Activated T-cell treated with anti-CD3 and anti-CD28 coated beads, Interleukin-2, amount 50 U/mL, for 24 hours (primary cell): ENCODE data around the gene LDLRAD4.
A peak's percentile ranks its signal among the peaks of the same experiment; 100 is the strongest.

ENCODE experiments used
- DNase-seq: peaks from one replicate; pipeline ENCODE4 v3.0.0-alpha.2; 2020
- H3K27ac Mint-ChIP-seq: 2 replicates; pipeline ENCODE4 v1.8.0; 2020; ENCODE audit warnings: mild to moderate bottlenecking, mixed read lengths
- H3K27me3 Mint-ChIP-seq: 2 replicates; pipeline ENCODE4 v1.8.0; 2020; ENCODE audit warnings: mixed read lengths
- H3K36me3 Mint-ChIP-seq: 2 replicates; pipeline ENCODE4 v1.8.0; 2020; ENCODE audit warnings: low read depth, mixed read lengths
- H3K4me1 Mint-ChIP-seq: 2 replicates; pipeline ENCODE4 v1.8.0; 2020; ENCODE audit warnings: low read depth, mixed read lengths
- H3K4me3 Mint-ChIP-seq: 2 replicates; pipeline ENCODE4 v1.8.0; 2020; ENCODE audit warnings: mild to moderate bottlenecking, moderate library complexity, mixed read lengths
- H3K9me3 Mint-ChIP-seq: 2 replicates; pipeline ENCODE4 v1.8.0; 2020; ENCODE audit warnings: mixed read lengths

LDLRAD4 gene

DNA sequence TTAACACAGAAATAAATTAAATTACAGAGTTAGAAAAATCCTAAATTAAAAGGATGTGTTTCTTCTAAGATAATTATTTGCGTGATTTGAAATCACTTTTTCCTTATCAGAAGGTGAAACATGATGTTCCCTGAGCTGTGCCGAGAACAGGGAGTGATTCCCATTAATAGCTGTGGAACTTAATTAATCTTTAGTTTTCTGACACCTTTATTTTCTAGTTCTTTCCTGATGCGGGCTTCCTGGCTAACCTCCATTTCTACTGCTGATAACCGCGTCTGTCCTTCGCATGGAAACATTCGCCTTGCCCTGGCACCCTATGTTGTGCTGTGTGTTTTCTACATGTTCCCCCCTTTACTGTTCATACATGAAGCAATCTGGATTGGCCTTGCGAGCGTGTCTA, 334.9 kb downstream of the LDLRAD4 start:
- H3K36me3 Mint-ChIP-seq = no peaks in the 10 kb centered on the region
- no peak for DNase-seq
- H3K9me3 Mint-ChIP-seq = no peaks in the 10 kb centered on the region
- no peak overlapping the region for H3K4me3 Mint-ChIP-seq
- peaks cover 27% of the 10 kb centered on the region for H3K4me1 Mint-ChIP-seq
- H3K27me3 Mint-ChIP-seq = no peaks in the 10 kb centered on the region
- H3K27ac Mint-ChIP-seq = no peak overlapping the region

DNA sequence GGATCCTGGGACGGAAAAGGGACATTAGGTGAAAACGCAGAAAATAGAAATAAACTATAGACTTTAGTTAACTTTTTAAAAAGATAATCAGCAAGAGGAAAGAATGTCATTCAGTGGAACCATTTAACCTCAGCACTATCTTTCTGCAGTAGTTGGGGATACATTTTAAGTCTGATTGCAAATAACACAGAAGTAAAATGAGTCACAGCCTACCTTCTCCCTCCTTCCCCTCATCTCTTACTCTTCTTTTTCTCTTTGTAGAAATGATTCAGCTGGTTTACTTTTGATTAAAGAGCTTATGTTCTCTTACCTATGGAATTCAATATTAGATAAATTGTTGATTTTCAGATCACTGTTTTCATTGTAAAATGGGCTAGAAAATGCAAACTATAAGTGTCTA, 336.6 kb downstream of the LDLRAD4 start:
- H3K4me3 Mint-ChIP-seq = no peak overlapping the region
- no peak for DNase-seq
- peaks cover 32% of the 10 kb centered on the region for H3K4me1 Mint-ChIP-seq
- H3K27ac Mint-ChIP-seq = peak overlapping the region; percentile 23
- H3K36me3 Mint-ChIP-seq = no peaks in the 10 kb centered on the region
- no peaks in the 10 kb centered on the region for H3K27me3 Mint-ChIP-seq
- H3K9me3 Mint-ChIP-seq = no peaks in the 10 kb centered on the region

DNA sequence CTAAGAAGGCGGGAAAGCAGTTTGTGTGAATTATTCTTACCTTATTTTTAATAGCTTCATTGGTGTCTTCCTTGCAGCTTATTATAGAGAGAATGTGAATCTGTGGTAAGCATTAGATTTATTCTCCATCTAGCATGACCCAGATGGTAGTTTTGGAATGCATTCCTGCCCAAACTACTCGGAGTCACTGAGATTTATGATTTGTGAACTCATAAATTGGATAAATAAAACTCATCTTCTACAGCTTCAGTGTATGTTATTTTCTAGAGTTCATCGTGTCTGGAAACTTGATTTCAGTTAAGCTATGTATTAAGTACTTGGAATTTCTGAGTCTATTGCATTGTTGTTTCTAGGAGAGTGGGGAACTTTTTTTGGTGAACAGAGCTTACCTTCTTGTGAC, 337.3 kb downstream of the LDLRAD4 start:
- H3K27ac Mint-ChIP-seq = no peak overlapping the region
- H3K9me3 Mint-ChIP-seq = no peaks in the 10 kb centered on the region
- H3K4me1 Mint-ChIP-seq = peaks cover 37% of the 10 kb centered on the region
- no peaks in the 10 kb centered on the region for H3K27me3 Mint-ChIP-seq
- no peak overlapping the region for H3K4me3 Mint-ChIP-seq
- DNase-seq = no peak
- H3K36me3 Mint-ChIP-seq = peaks cover 2% of the 10 kb centered on the region

DNA sequence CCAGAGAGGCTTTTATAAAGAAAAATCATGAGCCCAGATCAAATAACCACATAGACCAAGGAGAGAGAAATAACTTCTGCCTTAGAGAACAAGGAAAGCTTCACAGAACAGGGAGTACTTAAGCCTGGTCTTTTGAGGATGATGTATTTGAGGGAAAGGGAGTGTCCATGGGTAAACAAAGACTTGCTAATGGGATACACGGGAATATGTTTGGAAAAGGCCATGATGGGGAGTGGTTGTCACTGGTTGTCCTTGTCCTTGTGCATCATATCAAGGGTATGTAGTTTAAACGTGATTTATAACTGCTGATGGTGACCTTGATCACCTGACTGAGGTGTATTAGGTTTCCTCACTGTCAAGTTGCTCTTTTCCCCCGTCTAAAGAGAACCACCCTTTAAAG, 337.9 kb downstream of the LDLRAD4 start:
- Mint-ChIP-seq H3K27ac (no peak overlapping the region), H3K36me3 (peaks cover 3% of the 10 kb centered on the region), H3K9me3 (no peaks in the 10 kb centered on the region), H3K4me1 (peaks cover 43% of the 10 kb centered on the region), H3K27me3 (no peaks in the 10 kb centered on the region), H3K4me3 (no peak overlapping the region)
- no peak for DNase-seq

- no peaks in the 10 kb centered on the region for H3K27me3 Mint-ChIP-seq
- peak overlapping the region; percentile 83 for H3K27ac Mint-ChIP-seq
- no peak overlapping the region for H3K4me3 Mint-ChIP-seq
- peaks cover 59% of the 10 kb centered on the region for H3K4me1 Mint-ChIP-seq
- peak; percentile 65 for DNase-seq
- H3K36me3 Mint-ChIP-seq = peaks cover 3% of the 10 kb centered on the region
- H3K9me3 Mint-ChIP-seq = no peaks in the 10 kb centered on the region
Observed at GRCh38 chr18:13558124-13558523, 339.6 kb downstream of the LDLRAD4 start.

DNA sequence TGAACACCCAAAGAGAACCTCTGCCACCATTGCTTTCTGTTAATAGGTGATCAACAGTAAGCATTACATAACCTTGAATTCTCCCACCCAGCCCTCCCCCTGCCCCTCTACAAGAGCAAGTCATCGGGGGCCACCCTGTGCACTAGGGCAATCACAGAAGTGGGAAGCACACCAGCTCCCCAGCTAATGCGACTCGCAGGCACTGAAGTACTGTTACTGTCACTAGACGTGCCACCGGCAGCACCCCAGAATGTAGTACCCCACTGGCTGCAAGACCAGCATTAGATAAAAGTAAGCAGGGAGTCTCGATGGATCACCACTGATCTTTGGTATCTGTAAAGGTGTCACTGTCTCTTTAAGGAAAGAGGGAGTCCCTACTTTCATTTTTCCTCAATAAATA, 340.2 kb downstream of the LDLRAD4 start:
- Mint-ChIP-seq H3K27me3 (no peaks in the 10 kb centered on the region), H3K4me1 (peaks cover 63% of the 10 kb centered on the region), H3K4me3 (no peak overlapping the region), H3K9me3 (no peaks in the 10 kb centered on the region), H3K36me3 (peaks cover 3% of the 10 kb centered on the region), H3K27ac (no peak overlapping the region)
- DNase-seq = no peak

DNA sequence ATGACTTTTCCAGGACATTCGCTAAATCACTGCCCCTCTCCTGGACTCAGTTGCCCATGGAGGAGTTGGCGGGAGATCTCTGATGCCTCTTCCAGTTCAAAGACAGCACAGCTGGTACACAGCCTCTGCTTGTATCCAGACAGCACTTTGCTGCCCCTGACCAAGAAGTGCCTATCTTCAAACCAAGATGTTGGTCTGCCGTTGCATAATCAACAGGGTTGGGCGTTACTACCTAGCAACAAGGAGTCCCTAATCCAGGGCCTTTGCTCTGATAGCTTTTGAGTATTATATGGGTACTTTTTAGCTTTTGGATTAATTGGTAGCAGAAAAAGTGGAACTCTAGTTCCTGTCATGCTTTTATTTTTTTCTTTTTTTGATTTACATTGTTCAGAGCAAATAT, 341.2 kb downstream of the LDLRAD4 start:
- no peak for DNase-seq

DNA sequence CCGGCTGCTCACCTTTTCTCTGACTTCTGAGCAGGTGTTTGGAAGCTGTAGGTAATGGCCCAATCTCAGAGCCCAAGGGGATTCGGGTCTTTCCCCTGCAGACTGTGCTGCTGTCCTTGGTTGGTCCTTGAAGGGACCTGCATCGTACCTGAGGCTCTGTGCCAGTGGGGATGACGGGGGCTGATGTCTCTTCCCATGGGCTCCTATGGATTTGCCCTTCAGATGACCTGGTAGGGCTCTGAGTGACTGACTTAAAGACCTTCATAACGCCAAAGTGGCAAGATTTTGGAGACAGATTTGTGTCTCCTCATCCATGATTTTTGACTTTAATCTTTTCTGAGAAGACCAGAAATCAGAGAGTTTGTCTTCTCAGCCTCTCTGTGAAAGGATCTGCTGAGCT, 341.7 kb downstream of the LDLRAD4 start:
- Mint-ChIP-seq H3K27ac (no peak overlapping the region), H3K9me3 (no peaks in the 10 kb centered on the region), H3K27me3 (no peaks in the 10 kb centered on the region)

More for the DNA sequence above, 341.2 kb downstream of the LDLRAD4 start:
- H3K4me1 Mint-ChIP-seq = peaks cover 70% of the 10 kb centered on the region
- H3K36me3 Mint-ChIP-seq = peaks cover 6% of the 10 kb centered on the region
- no peak overlapping the region for H3K27ac Mint-ChIP-seq
- no peaks in the 10 kb centered on the region for H3K9me3 Mint-ChIP-seq
- H3K27me3 Mint-ChIP-seq = no peaks in the 10 kb centered on the region
- no peak overlapping the region for H3K4me3 Mint-ChIP-seq

GRCh38 chr18:13562494-13563029, 344.0 kb downstream of the LDLRAD4 start:
- Mint-ChIP-seq H3K9me3 (no peaks in the 10 kb centered on the region), H3K36me3 (peaks cover 11% of the 10 kb centered on the region), H3K27me3 (no peaks in the 10 kb centered on the region), H3K27ac (peak overlapping the region; percentile 97), H3K4me3 (peak overlapping the region; percentile 72), H3K4me1 (peaks cover 83% of the 10 kb centered on the region)
- peak; percentile 87 for DNase-seq

More for the DNA sequence above, 341.7 kb downstream of the LDLRAD4 start:
- Mint-ChIP-seq H3K4me3 (no peak overlapping the region), H3K36me3 (peaks cover 8% of the 10 kb centered on the region), H3K4me1 (peaks cover 69% of the 10 kb centered on the region)
- no peak for DNase-seq

- Mint-ChIP-seq H3K9me3 (no peaks in the 10 kb centered on the region), H3K4me3 (no peak overlapping the region), H3K27me3 (no peaks in the 10 kb centered on the region), H3K4me1 (peaks cover 86% of the 10 kb centered on the region), H3K27ac (peak overlapping the region; percentile 97), H3K36me3 (peaks cover 11% of the 10 kb centered on the region)
- DNase-seq = no peak
Observed at GRCh38 chr18:13563390-13563805, 344.8 kb downstream of the LDLRAD4 start.

DNA sequence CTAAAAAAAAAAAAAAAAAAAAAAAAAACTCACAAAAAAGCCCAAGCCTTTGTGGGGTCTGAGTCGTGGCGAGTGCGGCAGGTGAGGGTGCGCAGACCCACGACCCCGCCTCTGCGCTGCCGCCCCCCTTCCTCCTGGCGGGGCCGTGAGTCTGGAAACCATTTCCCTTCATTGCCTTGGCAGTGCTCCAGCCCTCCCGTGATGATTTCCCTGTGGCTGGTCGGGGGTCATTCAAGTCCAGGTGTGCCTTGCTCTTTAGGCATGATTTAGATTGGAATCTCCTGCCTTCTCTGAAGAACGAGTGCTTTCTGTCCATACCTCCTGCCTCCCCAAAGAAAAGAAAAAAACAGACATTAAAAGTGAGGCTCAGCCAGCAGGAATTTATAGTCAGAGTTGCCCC, 346.0 kb downstream of the LDLRAD4 start:
- Mint-ChIP-seq H3K4me1 (peaks cover 89% of the 10 kb centered on the region), H3K27ac (peak overlapping the region; percentile 82), H3K27me3 (no peaks in the 10 kb centered on the region), H3K9me3 (no peaks in the 10 kb centered on the region), H3K36me3 (peaks cover 11% of the 10 kb centered on the region), H3K4me3 (no peak overlapping the region)
- no peak for DNase-seq

GRCh38 chr18:13565228-13565627, 346.7 kb downstream of the LDLRAD4 start:
- Mint-ChIP-seq H3K27ac (peak overlapping the region; percentile 97), H3K27me3 (no peaks in the 10 kb centered on the region), H3K4me3 (no peak overlapping the region), H3K9me3 (no peaks in the 10 kb centered on the region), H3K36me3 (peaks cover 11% of the 10 kb centered on the region), H3K4me1 (peaks cover 91% of the 10 kb centered on the region)
- no peak for DNase-seq

- H3K27ac Mint-ChIP-seq = peak overlapping the region; percentile 97
- peak; percentile 57 for DNase-seq
- peak overlapping the region; percentile 68 for H3K4me3 Mint-ChIP-seq
- no peaks in the 10 kb centered on the region for H3K9me3 Mint-ChIP-seq
- peaks cover 8% of the 10 kb centered on the region for H3K36me3 Mint-ChIP-seq
- no peaks in the 10 kb centered on the region for H3K27me3 Mint-ChIP-seq
- peaks cover 90% of the 10 kb centered on the region for H3K4me1 Mint-ChIP-seq
Observed at GRCh38 chr18:13566941-13567746, 348.6 kb downstream of the LDLRAD4 start.

DNA sequence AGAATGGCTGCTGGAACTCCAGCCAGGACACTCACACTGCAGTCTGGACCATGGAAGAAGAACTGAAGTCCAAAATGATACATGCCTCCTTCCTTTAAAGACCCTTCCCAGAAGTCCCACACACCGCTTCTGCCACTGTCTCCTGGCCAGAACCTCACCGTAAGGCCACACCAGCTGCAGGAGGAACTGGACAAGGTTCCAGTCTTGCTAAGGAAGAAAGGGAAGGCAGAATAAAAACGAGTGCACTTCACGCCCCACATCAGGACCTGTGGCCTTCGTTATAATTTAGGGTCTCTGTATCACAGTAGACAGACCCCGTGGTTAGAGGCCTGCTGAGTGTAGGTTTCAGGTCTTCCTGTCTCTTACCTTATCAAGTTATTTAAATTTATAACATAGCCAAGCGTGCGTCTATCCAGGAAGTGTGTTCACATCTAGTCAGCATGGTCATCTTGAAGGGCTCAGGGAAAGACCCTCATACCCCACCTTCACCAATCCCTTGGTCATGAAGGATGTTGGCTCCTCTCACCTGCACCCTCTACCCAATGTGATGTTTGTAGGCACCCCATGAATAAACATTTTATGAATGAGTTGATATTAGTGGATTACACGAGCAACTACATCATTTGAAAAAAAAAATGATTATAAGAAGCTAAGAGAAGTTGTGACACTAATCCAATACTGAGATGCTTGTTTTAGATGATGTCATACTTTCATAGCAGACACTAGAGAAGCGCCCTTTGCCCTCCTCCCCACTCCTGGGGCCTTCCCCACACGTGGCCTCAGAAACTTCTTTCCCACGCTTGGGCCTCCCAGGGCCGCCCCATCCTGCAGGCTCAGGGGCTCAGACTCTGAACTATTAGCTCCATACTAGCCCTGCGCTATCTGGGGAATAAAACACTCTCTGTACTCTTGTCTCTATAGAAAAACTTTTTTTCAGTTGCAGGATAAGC, 350.2 kb downstream of the LDLRAD4 start:
- Mint-ChIP-seq H3K4me3 (peak overlapping the region; percentile 46), H3K4me1 (peaks cover 80% of the 10 kb centered on the region)
- peak; percentile 68 for DNase-seq

More for the DNA sequence above, 350.2 kb downstream of the LDLRAD4 start:
- H3K36me3 Mint-ChIP-seq = peaks cover 8% of the 10 kb centered on the region
- no peaks in the 10 kb centered on the region for H3K27me3 Mint-ChIP-seq
- peak overlapping the region; percentile 97 for H3K27ac Mint-ChIP-seq
- no peaks in the 10 kb centered on the region for H3K9me3 Mint-ChIP-seq
